Measurements from ENCODE around the gene SCMH1.
A peak's percentile ranks its signal among the peaks of the same experiment; 100 is the strongest.

Gene SCMH1

GRCh38 chr1:41041614-41042270, 200.4 kb downstream of the SCMH1 start:
- TF ChIP-seq CTCF (IDR thresholded peaks at IDR 0.05; ENCODE audit: low read depth, low read length) = no peak
- DNase-seq (ENCODE audit: extremely low read depth, low read depth) = no peak

- peak; percentile 17 for TF ChIP-seq CTCF (IDR thresholded peaks at IDR 0.05; ENCODE audit: low read depth, low read length)
- no peak for DNase-seq (ENCODE audit: extremely low read depth, low read depth)
Observed at GRCh38 chr1:41038110-41038509, 204.0 kb downstream of the SCMH1 start.

GRCh38 chr1:41037116-41037903, 204.8 kb downstream of the SCMH1 start:
- TF ChIP-seq CTCF (IDR thresholded peaks at IDR 0.05; ENCODE audit: low read depth, low read length) = no peak
- DNase-seq (ENCODE audit: extremely low read depth, low read depth) = no peak

GRCh38 chr1:41033272-41033671, 208.8 kb downstream of the SCMH1 start:
- TF ChIP-seq CTCF (IDR thresholded peaks at IDR 0.05; ENCODE audit: low read depth, low read length) = no peak
- no peak for DNase-seq (ENCODE audit: extremely low read depth, low read depth)

- no peak for TF ChIP-seq CTCF (IDR thresholded peaks at IDR 0.05; ENCODE audit: low read depth, low read length)
- DNase-seq (ENCODE audit: extremely low read depth, low read depth) = no peak
Observed at GRCh38 chr1:41032147-41032546, 210.0 kb downstream of the SCMH1 start.

GRCh38 chr1:41030872-41031616, 211.1 kb downstream of the SCMH1 start:
- DNase-seq (ENCODE audit: extremely low read depth, low read depth) = no peak
- no peak for TF ChIP-seq CTCF (IDR thresholded peaks at IDR 0.05; ENCODE audit: low read depth, low read length)

Data from AG09319 (cell line).